ENCODE results near the gene SMCO1.
"Not testable (repeated sequence)": the region's sequence is repeated elsewhere in the genome, so short reads cannot be mapped to it uniquely, and the experiment has no call there.

Gene SMCO1

GRCh38 chr3:196486263-196486662 is 28.9 kb downstream of the SMCO1 start:
- peak in 1 of 2 donors; percentile 31 for DNase-seq

DNA sequence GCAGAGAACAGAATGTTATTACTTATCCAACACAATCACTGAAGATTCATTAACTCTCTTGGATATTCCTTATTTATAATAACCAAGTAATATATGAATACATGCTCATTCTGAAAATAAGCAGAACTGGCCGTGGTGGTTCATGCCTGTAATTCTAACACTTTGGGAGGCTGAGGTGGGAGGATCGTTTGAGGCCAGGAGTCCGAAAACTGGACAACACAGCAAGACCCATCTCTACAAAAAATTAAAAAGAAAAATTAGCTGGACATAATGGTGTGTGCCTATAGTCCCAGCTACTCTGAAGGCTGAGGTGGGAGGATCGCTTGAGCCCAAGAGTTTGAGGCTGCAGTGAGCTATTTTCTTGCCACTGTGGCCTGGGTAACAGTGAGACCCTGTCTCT is 37.5 kb downstream of the SMCO1 start:
- no peak for DNase-seq

DNA sequence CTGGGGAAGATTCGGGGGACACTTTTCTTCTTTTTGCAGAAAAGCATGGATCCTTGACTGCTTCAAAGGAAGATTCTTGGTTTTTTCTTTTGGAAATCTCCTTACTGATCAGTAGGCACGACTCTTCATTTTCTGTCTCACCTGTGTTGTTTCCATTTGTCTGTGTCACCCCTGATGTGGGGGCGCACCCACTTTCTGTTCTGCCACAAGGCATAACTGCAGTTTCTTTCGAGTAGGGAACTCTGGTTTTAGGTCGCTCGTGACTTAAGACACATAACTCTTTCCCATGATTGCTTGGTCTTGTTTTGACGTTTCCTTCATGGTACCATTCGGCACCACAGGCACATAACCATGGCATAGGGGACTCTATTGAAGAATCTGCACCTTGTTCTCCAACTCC is 42.9 kb downstream of the SMCO1 start:
- DNase-seq = no peak

- no peak for DNase-seq
Observed at GRCh38 chr3:196471551-196471950, 43.6 kb downstream of the SMCO1 start.

DNA sequence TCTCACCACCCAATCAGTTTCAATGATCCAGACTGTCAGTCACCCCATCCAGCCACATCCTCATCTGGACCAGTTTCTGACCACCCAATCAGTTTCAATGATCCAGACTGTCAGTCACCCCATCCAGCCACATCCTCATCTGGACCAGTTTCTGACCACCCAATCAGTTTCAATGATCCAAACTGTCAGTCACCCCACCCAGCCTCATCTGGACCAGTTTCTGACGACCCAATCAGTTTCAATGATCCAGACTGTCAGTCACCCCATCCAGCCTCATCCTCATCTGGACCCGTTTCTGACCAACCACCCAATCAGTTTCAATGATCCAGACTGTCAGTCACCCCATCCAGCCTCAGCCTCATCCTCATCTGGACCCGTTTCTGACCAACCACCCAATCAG is 45.0 kb downstream of the SMCO1 start:
- DNase-seq = not testable (repeated sequence)

GRCh38 chr3:196463804-196464203 is 51.3 kb downstream of the SMCO1 start:
- DNase-seq = no peak

DNA sequence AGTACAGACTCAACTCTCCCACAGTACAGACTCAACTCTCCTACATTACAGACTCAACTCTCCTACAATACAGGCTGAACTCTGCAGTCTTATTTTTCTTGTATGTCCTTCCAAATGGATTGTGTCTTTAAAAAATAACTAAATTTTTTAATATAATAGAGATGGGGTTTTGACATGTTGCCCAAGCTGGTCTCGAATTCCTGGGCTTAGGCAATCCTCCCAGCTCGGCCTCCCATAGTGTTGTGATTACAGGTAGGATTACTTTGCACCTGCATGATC is 51.7 kb downstream of the SMCO1 start:
- no peak for DNase-seq

DNA sequence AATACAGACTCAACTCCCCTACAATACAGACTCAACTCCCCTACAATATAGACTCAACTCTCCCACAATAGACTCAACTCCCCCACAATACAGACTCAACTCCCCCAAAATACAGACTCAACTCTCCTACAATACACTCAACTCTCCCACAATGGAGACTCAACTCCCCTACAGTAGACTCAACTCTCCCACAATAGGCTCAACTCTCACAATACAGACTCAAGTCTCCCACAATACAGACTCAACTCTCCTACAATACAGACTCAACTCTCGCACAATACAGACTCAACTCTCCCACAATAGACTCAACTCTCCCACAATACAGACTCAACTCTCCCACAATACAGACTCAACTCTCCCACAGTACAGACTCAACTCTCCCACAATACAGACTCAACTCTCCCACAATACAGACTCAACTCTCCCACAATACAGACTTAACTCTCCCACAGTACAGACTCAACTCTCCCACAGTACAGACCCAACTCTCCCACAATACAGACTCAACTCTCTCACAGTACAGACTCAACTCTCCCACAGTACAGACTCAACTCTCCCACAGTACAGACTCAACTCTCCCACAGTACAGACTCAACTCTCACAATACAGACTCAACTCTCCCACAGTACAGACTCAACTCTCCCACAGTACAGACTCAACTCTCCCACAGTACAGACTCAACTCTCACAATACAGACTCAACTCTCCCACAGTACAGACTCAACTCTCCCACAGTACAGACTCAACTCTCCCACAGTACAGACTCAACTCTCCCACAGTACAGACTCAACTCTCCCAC is 52.3 kb downstream of the SMCO1 start:
- DNase-seq = not testable (repeated sequence)

- no peak for DNase-seq
Observed at GRCh38 chr3:196458063-196458462, 57.1 kb downstream of the SMCO1 start.

DNA sequence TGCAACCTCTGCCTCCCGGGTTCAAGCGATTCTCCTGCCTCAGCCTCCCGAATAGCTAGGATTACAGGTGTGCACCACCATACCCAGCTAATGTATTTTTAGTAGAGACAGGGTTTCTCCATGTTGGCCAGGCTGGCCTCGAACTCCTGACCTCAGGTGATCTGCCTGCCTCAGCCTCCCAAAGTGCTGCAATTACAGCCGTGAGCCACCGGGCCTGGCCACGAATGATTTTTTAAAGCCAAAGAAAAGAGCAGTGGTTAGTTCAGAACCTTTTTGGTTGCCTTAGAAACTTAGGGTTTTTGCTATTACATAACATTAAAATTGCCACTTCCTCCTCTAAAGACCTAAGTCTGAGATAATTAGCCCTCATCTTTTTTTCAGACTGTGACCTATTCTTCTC is 57.7 kb downstream of the SMCO1 start:
- peak; percentile 26 to 41 for DNase-seq

All from CD4-positive, alpha-beta T cell treated with Interleukin-1 beta for 1 hour (primary cell).